ENCODE results near the gene ZC3H13. TPM values are rescaled to one million over a fixed set of nuclear protein-coding genes. Genes with fewer than 3 reads are reported as not detected.

ZC3H13 gene
- total and polyA plus RNA-seq, 10 of the 15 experiments (the other 5 are each of a cell fraction or from before 2014, with no cell fraction given), result 10.0 to 55.9 (median 25.4) TPM

DNA sequence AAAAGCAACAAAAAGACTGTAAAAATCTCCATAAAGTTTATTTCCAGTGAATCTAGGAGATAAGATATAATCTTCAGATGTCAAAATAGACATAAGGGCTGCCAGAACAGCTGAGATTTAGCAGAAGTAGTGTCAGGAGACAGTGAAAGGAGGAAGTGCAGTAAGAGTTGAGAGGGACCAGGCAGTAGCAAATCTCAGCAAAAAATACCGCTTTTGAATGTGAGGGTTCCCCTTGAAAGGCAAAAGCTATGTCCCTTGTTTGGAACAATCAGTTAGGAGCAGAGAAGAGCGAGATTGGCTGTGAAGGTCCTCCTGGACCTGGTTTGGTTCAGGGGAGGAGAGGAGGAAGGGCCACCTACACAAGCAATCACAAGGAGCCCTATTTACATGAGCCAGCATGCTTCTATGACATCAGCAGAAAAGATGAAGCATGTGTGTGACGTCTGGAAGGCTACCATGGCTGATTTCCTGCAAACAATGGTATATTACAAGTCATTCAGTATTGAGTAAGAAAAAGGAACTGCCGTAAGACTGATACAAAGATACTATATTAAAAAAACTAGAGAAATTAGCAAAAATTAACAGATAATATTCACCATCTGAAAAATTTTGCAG lies 102.1 kb downstream of the ZC3H13 start:
- BruUV-seq (replicated peaks), result no TSS peak
- no peak overlapping the region for H3K4me3 ChIP-seq
- in situ Hi-C loops (cut with MboI), result no loop called here
- H3K27ac ChIP-seq (ENCODE audit: control insufficient read depth, insufficient read depth), result no peak overlapping the region
- H3K79me2 ChIP-seq (ENCODE audit: control insufficient read depth, insufficient read depth, low read length), result no peaks in the 10 kb centered on the region
- H3K36me3 ChIP-seq (ENCODE audit: control insufficient read depth in 2 of 2, insufficient read depth in 2 of 2, low read length in 1 of 2), result peaks cover 0 to 5% of the 10 kb centered on the region in 2 experiments; a peak in 1 of 4 replicates
- 75% methylated on average over 4 of the region's 4 CpGs for WGBS (ENCODE audit: insufficient coverage, insufficient replicate concordance, low lambda C conversion rate, missing lambda C conversion rate)
- TF ChIP-seq, protein P1, sequence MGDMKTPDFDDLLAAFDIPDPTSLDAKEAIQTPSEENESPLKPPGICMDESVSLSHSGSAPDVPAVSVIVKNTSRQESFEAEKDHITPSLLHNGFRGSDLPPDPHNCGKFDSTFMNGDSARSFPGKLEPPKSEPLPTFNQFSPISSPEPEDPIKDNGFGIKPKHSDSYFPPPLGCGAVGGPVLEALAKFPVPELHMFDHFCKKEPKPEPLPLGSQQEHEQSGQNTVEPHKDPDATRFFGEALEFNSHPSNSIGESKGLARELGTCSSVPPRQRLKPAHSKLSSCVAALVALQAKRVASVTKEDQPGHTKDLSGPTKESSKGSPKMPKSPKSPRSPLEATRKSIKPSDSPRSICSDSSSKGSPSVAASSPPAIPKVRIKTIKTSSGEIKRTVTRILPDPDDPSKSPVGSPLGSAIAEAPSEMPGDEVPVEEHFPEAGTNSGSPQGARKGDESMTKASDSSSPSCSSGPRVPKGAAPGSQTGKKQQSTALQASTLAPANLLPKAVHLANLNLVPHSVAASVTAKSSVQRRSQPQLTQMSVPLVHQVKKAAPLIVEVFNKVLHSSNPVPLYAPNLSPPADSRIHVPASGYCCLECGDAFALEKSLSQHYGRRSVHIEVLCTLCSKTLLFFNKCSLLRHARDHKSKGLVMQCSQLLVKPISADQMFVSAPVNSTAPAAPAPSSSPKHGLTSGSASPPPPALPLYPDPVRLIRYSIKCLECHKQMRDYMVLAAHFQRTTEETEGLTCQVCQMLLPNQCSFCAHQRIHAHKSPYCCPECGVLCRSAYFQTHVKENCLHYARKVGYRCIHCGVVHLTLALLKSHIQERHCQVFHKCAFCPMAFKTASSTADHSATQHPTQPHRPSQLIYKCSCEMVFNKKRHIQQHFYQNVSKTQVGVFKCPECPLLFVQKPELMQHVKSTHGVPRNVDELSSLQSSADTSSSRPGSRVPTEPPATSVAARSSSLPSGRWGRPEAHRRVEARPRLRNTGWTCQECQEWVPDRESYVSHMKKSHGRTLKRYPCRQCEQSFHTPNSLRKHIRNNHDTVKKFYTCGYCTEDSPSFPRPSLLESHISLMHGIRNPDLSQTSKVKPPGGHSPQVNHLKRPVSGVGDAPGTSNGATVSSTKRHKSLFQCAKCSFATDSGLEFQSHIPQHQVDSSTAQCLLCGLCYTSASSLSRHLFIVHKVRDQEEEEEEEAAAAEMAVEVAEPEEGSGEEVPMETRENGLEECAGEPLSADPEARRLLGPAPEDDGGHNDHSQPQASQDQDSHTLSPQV (IDR thresholded peaks at IDR 0.05), result no peak
- TF ChIP-seq JUND (IDR thresholded peaks at IDR 0.05; ENCODE audit: low read depth, low read length), result no peak
- TF ChIP-seq, protein P2, sequence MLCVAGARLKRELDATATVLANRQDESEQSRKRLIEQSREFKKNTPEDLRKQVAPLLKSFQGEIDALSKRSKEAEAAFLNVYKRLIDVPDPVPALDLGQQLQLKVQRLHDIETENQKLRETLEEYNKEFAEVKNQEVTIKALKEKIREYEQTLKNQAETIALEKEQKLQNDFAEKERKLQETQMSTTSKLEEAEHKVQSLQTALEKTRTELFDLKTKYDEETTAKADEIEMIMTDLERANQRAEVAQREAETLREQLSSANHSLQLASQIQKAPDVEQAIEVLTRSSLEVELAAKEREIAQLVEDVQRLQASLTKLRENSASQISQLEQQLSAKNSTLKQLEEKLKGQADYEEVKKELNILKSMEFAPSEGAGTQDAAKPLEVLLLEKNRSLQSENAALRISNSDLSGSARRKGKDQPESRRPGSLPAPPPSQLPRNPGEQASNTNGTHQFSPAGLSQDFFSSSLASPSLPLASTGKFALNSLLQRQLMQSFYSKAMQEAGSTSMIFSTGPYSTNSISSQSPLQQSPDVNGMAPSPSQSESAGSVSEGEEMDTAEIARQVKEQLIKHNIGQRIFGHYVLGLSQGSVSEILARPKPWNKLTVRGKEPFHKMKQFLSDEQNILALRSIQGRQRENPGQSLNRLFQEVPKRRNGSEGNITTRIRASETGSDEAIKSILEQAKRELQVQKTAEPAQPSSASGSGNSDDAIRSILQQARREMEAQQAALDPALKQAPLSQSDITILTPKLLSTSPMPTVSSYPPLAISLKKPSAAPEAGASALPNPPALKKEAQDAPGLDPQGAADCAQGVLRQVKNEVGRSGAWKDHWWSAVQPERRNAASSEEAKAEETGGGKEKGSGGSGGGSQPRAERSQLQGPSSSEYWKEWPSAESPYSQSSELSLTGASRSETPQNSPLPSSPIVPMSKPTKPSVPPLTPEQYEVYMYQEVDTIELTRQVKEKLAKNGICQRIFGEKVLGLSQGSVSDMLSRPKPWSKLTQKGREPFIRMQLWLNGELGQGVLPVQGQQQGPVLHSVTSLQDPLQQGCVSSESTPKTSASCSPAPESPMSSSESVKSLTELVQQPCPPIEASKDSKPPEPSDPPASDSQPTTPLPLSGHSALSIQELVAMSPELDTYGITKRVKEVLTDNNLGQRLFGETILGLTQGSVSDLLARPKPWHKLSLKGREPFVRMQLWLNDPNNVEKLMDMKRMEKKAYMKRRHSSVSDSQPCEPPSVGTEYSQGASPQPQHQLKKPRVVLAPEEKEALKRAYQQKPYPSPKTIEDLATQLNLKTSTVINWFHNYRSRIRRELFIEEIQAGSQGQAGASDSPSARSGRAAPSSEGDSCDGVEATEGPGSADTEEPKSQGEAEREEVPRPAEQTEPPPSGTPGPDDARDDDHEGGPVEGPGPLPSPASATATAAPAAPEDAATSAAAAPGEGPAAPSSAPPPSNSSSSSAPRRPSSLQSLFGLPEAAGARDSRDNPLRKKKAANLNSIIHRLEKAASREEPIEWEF (IDR thresholded peaks at IDR 0.05; ENCODE audit: insufficient replicate concordance, low read depth, low read length), result no peak
- TF ChIP-seq STAT1 (conservative IDR thresholded peaks at IDR 0.05), result no peak
- no peak overlapping the region for H3K9ac ChIP-seq (ENCODE audit: control insufficient read depth, insufficient read depth, low read length)
- ChIA-PET RAD21 (ENCODE audit: unreplicated experiment) (no interaction called here), CTCF (interaction anchor here (0.6 kb wide), 1 partner anchor 100 kb away, joined by 3 read pairs; no protein-coding TSS in a partner anchor), POLR2A (no interaction called here), SMC1A (ENCODE audit: uncharacterized antibody, unreplicated experiment) (interaction anchor here (1.0 kb wide), 1 partner anchor 31 kb away, joined by 3 read pairs; no protein-coding TSS in a partner anchor)
- intact Hi-C loops (cut with micrococcal nuclease; ENCODE audit: unreplicated experiment), result no loop called here
- no peaks in the 10 kb centered on the region for H3K9me3 ChIP-seq (replicated peaks; ENCODE audit: control insufficient read depth, insufficient read depth, low read length)
- H3K27me3 ChIP-seq (replicated peaks in 1 of 2; ENCODE audit: control insufficient read depth in 2 of 2, insufficient read depth in 2 of 2, low read length in 1 of 2), result no peaks in the 10 kb centered on the region
- H4K20me1 ChIP-seq (ENCODE audit: control insufficient read depth, insufficient read depth), result no peaks in the 10 kb centered on the region
- DNase-seq (ENCODE audit: low read depth, low spot score), result no peak
- H2AFZ ChIP-seq (ENCODE audit: control insufficient read depth, low read depth, low read length), result no peak overlapping the region
- no peak for FAIRE-seq
- no peaks in the 10 kb centered on the region for H3K4me1 ChIP-seq (ENCODE audit: control insufficient read depth, insufficient read depth, low read length)
- no peak for ATAC-seq
- no peak overlapping the region for H3K4me2 ChIP-seq (ENCODE audit: control insufficient read depth, insufficient read depth)
